Measurements from ENCODE around the gene SMARCA2. TPM values are rescaled to one million over a fixed set of nuclear protein-coding genes. Genes with fewer than 3 reads are reported as not detected.

SMARCA2 gene
- total and polyA plus RNA-seq, 8 donors = 20.5 to 242 (median 78.5) TPM

- intact Hi-C loops (cut with DNase I; ENCODE audit: low total_unique reads) = no loop called here
These were observed 17.0 kb upstream of the SMARCA2 start for GRCh38 chr9:1998111-1998510.

GRCh38 chr9:2000314-2000713 is 14.8 kb upstream of the SMARCA2 start:
- H3K27ac ChIP-seq = no peak overlapping the region
- intact Hi-C loops (cut with DNase I; ENCODE audit: low total_unique reads) = no loop called here
- WGBS, 5 donors = 90 to 97% (median 95%) methylated on average over 3 of the region's 3 CpGs
- no peaks in the 10 kb centered on the region for H3K4me1 ChIP-seq
- no peaks in the 10 kb centered on the region for H3K36me3 ChIP-seq
- no peaks in the 10 kb centered on the region for H3K27me3 ChIP-seq
- no peak overlapping the region for H3K4me3 ChIP-seq
- no peaks in the 10 kb centered on the region for H3K9me3 ChIP-seq
- DNase-seq = no peak
- TF ChIP-seq CTCF (IDR thresholded peaks at IDR 0.05) = no peak
- TF ChIP-seq POLR2AphosphoS5 (IDR thresholded peaks at IDR 0.05) = no peak
- TF ChIP-seq POLR2A (IDR thresholded peaks at IDR 0.05) = no peak
- no peak for TF ChIP-seq EP300 (IDR thresholded peaks at IDR 0.05)

More at GRCh38 chr9:1998111-1998510, 17.0 kb upstream of the SMARCA2 start:
- no peaks in the 10 kb centered on the region for H3K27me3 ChIP-seq
- no peak for DNase-seq
- WGBS, 5 donors = 46 to 61% (median 54%) methylated on average over 2 of the region's 2 CpGs
- TF ChIP-seq POLR2A (IDR thresholded peaks at IDR 0.05) (no peak), POLR2AphosphoS5 (IDR thresholded peaks at IDR 0.05) (no peak), EP300 (IDR thresholded peaks at IDR 0.05) (no peak), CTCF (IDR thresholded peaks at IDR 0.05) (no peak)
- H3K27ac ChIP-seq = no peak overlapping the region
- H3K4me3 ChIP-seq = no peak overlapping the region
- no peaks in the 10 kb centered on the region for H3K9me3 ChIP-seq
- no peaks in the 10 kb centered on the region for H3K4me1 ChIP-seq
- H3K36me3 ChIP-seq = no peaks in the 10 kb centered on the region

GRCh38 chr9:2008372-2008771 is 6.8 kb upstream of the SMARCA2 start:
- WGBS, 5 donors = 79 to 89% (median 85%) methylated on average over 2 of the region's 2 CpGs
- Histone ChIP-seq H3K27ac (no peak overlapping the region), H3K4me3 (no peak overlapping the region), H3K36me3 (no peaks in the 10 kb centered on the region), H3K9me3 (no peaks in the 10 kb centered on the region), H3K4me1 (peaks cover 0 to under 1% (median 0%) of the 10 kb centered on the region in 4 donors), H3K27me3 (peaks cover 0 to 6% (median 0%) of the 10 kb centered on the region in 3 donors)
- DNase-seq = no peak
- TF ChIP-seq POLR2A (IDR thresholded peaks at IDR 0.05) (no peak), POLR2AphosphoS5 (IDR thresholded peaks at IDR 0.05) (no peak), CTCF (IDR thresholded peaks at IDR 0.05) (no peak), EP300 (IDR thresholded peaks at IDR 0.05) (no peak)
- intact Hi-C loops (cut with DNase I; ENCODE audit: low total_unique reads) = no loop called here

GRCh38 chr9:2012347-2012746 is 2.8 kb upstream of the SMARCA2 start:
- Histone ChIP-seq H3K27me3 (no peaks in the 10 kb centered on the region), H3K36me3 (no peaks in the 10 kb centered on the region), H3K27ac (no peak overlapping the region), H3K4me3 (no peak overlapping the region), H3K4me1 (peaks cover 4 to 11% (median 9%) of the 10 kb centered on the region in 4 donors), H3K9me3 (no peaks in the 10 kb centered on the region)
- no peak for DNase-seq
- 81 to 89% (median 84%) methylated on average over 4 of the region's 4 CpGs for WGBS, 5 donors
- intact Hi-C loops (cut with DNase I; ENCODE audit: low total_unique reads) = no loop called here
- TF ChIP-seq CTCF (IDR thresholded peaks at IDR 0.05) (no peak), POLR2AphosphoS5 (IDR thresholded peaks at IDR 0.05) (no peak), EP300 (IDR thresholded peaks at IDR 0.05) (no peak), POLR2A (IDR thresholded peaks at IDR 0.05) (no peak)
